H1 (cell line): ENCODE data around the gene CACNA1B. TPM values are rescaled to one million over a fixed set of nuclear protein-coding genes. Genes with fewer than 3 reads are reported as not detected.
"Not testable (repeated sequence)": the region's sequence is repeated elsewhere in the genome, so short reads cannot be mapped to it uniquely, and the experiment has no call there.

Experiments
- CTCF ChIA-PET: fragments of 300-600 bp; sonication (Branson Sonifier 250); formaldehyde crosslinking; loops from one replicate; lab custom pipeline; 2021; ENCODE audit not compliant: partially characterized antibody; lab: Charles Lee
- POLR2A ChIA-PET: fragments of 300-600 bp; sonication (Branson Sonifier 250); formaldehyde crosslinking; loops from one replicate; lab custom pipeline; 2021; ENCODE audit warnings: inconsistent platforms; ENCODE audit not compliant: partially characterized antibody; lab: Charles Lee
- DNase-seq, 2 experiments: peaks; one replicate each; pipeline versions ENCODE4 v3.0.0 to v3.0.0-alpha.2; 2010 to 2022; ENCODE audit warnings: low spot score in 2 of 2, low read depth in 1 of 2, mixed read lengths in 1 of 2
- FAIRE-seq: peaks from 2 replicates; lab custom pipeline; 2011; peaks lifted over from hg19 to GRCh38; lab: Jason Lieb, UNC
- H2AFZ ChIP-seq: 2 replicates; pipeline ENCODE4 v1.8.1; 2012; ENCODE audit warnings: low read length, inconsistent platforms
- H2AK5ac ChIP-seq: 2 replicates; pipeline ENCODE4 v1.6.1; 2013; ENCODE audit warnings: low read depth, low read length
- H2BK120ac ChIP-seq: replicated peaks from 2 replicates; pipeline ENCODE3; 2013; ENCODE audit warnings: low read depth, low read length, inconsistent platforms
- H2BK12ac ChIP-seq: 2 replicates; pipeline ENCODE4 v1.6.1; 2013; ENCODE audit warnings: low read depth, low read length
- H2BK15ac ChIP-seq: 2 replicates; pipeline ENCODE4 v1.6.1; 2013; ENCODE audit warnings: low read length
- H2BK20ac ChIP-seq: 2 replicates; pipeline ENCODE4 v1.6.1; 2013; ENCODE audit warnings: low read length
- H2BK5ac ChIP-seq: 2 replicates; pipeline ENCODE4 v1.6.1; 2013; ENCODE audit warnings: low read depth, low read length
- H3K14ac ChIP-seq: 2 replicates; pipeline ENCODE4 v1.6.1; 2013; ENCODE audit warnings: inconsistent platforms; ENCODE audit not compliant: insufficient read length
- H3K18ac ChIP-seq: 2 replicates; pipeline ENCODE4 v1.6.1; 2013; ENCODE audit warnings: low read length; ENCODE audit errors: extremely low read depth
- H3K23ac ChIP-seq: 2 replicates; pipeline ENCODE4 v1.6.1; 2013; ENCODE audit warnings: inconsistent platforms; ENCODE audit not compliant: insufficient read length
- H3K23me2 ChIP-seq: 2 replicates; pipeline ENCODE4 v1.6.1; 2013; ENCODE audit warnings: low read depth, low read length
- H3K27ac ChIP-seq: 2 replicates; pipeline ENCODE4 v1.6.1; 2011; ENCODE audit warnings: low read depth, low read length, inconsistent platforms
- H3K27me3 ChIP-seq, 4 experiments: replicated peaks in 1 of 4; 1 replicate in 1 of 4; 2 replicates in 3 of 4; pipeline versions ENCODE4 v1.6.1 to v1.8.1; 2011 to 2013; ENCODE audit warnings: low read length in 3 of 4, mild to moderate bottlenecking in 3 of 4, inconsistent platforms in 2 of 4, mixed read lengths in 2 of 4, moderate library complexity in 1 of 4; ENCODE audit not compliant: control insufficient read depth in 3 of 4, insufficient read depth in 3 of 4; ENCODE audit errors: extremely low read depth in 1 of 4
- H3K36me3 ChIP-seq, 4 experiments: 2 replicates each; pipeline versions ENCODE4 v1.6.1 to v1.8.1; 2011 to 2013; ENCODE audit warnings: mild to moderate bottlenecking in 4 of 4, low read length in 3 of 4, moderate library complexity in 2 of 4, control low read depth in 1 of 4, inconsistent platforms in 1 of 4; ENCODE audit not compliant: insufficient read depth in 4 of 4, control insufficient read depth in 2 of 4
- H3K4ac ChIP-seq: replicated peaks from 2 replicates; pipeline ENCODE3; 2013; ENCODE audit warnings: low read length, low read depth, mixed read lengths, inconsistent platforms; ENCODE audit not compliant: insufficient read length
- H3K4me1 ChIP-seq, 4 experiments: replicated peaks in 1 of 4; 1 replicate in 1 of 4; 2 replicates in 3 of 4; pipeline versions ENCODE4 v1.6.1 to v1.8.1; 2011 to 2013; ENCODE audit warnings: low read length in 3 of 4, inconsistent platforms in 2 of 4, mixed read lengths in 1 of 4; ENCODE audit not compliant: insufficient read depth in 4 of 4, control insufficient read depth in 3 of 4
- H3K4me2 ChIP-seq, 2 experiments: 2 replicates each; pipeline versions ENCODE4 v1.6.1 to v1.8.1; 2011 to 2013; ENCODE audit warnings: low read depth in 2 of 2, low read length in 2 of 2, control low read depth in 1 of 2, inconsistent platforms in 1 of 2, mild to moderate bottlenecking in 1 of 2; ENCODE audit not compliant: insufficient read depth in 1 of 2
- H3K4me3 ChIP-seq, 4 experiments: fragments of 200-600, 300-600 bp in 1 of 4; sonication (generic), shearing (Covaris generic), sonication (Bioruptor Twin) in 1 of 4; 2 replicates each; pipeline versions ENCODE4 v1.5.1 to v1.8.1; 2011 to 2016; ENCODE audit warnings: low read length in 4 of 4, low read depth in 3 of 4, control low read depth in 2 of 4, inconsistent platforms in 2 of 4, mild to moderate bottlenecking in 2 of 4, mixed read lengths in 1 of 4, moderate library complexity in 1 of 4; ENCODE audit not compliant: insufficient read depth in 2 of 4; ENCODE audit errors: extremely low read depth in 1 of 4
- H3K56ac ChIP-seq: replicated peaks from 2 replicates; pipeline ENCODE3; 2013; ENCODE audit warnings: low read depth, mild to moderate bottlenecking, mixed read lengths, low read length, inconsistent platforms; ENCODE audit not compliant: insufficient read length
- H3K79me1 ChIP-seq: 2 replicates; pipeline ENCODE4 v1.6.1; 2013; ENCODE audit warnings: low read depth, low read length, control low read depth
- H3K79me2 ChIP-seq, 2 experiments: 2 replicates each; pipeline versions ENCODE4 v1.6.1 to v1.8.1; 2012 to 2013; ENCODE audit warnings: low read length in 2 of 2, mild to moderate bottlenecking in 2 of 2, inconsistent platforms in 1 of 2; ENCODE audit not compliant: insufficient read depth in 2 of 2, control insufficient read depth in 1 of 2
- H3K9ac ChIP-seq, 4 experiments: replicated peaks in 1 of 4; 1 replicate in 1 of 4; 2 replicates in 3 of 4; pipeline versions ENCODE4 v1.6.1 to v1.8.1; 2011 to 2013; ENCODE audit warnings: low read depth in 3 of 4, low read length in 3 of 4, control low read depth in 2 of 4, mild to moderate bottlenecking in 2 of 4, moderate library complexity in 2 of 4, inconsistent platforms in 1 of 4; ENCODE audit errors: extremely low read depth in 1 of 4
- H3K9me3 ChIP-seq, 2 experiments: 2 replicates each; pipeline versions ENCODE4 v1.6.1 to v1.8.1; 2012 to 2013; ENCODE audit warnings: mild to moderate bottlenecking in 2 of 2, moderate library complexity in 2 of 2, control low read depth in 1 of 2, inconsistent platforms in 1 of 2, low read depth in 1 of 2, low read length in 1 of 2, mixed read lengths in 1 of 2; ENCODE audit not compliant: insufficient read depth in 2 of 2
- H4K20me1 ChIP-seq, 2 experiments: replicated peaks in 1 of 2; 2 replicates each; pipeline versions ENCODE3 to v1.8.1; 2011 to 2013; ENCODE audit warnings: inconsistent platforms in 2 of 2, low read length in 2 of 2, mild to moderate bottlenecking in 1 of 2; ENCODE audit not compliant: insufficient read depth in 2 of 2, control insufficient read depth in 1 of 2
- H4K5ac ChIP-seq: 2 replicates; pipeline ENCODE4 v1.6.1; 2013; ENCODE audit warnings: low read length, low read depth, mixed read lengths, inconsistent platforms; ENCODE audit not compliant: insufficient read length
- H4K8ac ChIP-seq: 2 replicates; pipeline ENCODE4 v1.8.0; 2013; ENCODE audit warnings: mild to moderate bottlenecking, moderate library complexity, low read length, inconsistent platforms; ENCODE audit not compliant: insufficient read depth; ENCODE audit errors: extremely low read depth
- H4K91ac ChIP-seq: replicated peaks from 2 replicates; pipeline ENCODE3; 2013; ENCODE audit warnings: low read length, mixed read lengths, inconsistent platforms; ENCODE audit not compliant: insufficient read length
- WGBS, 2 experiments: shearing (Covaris generic) in 1 of 2; methylation state at CpG; one replicate each; pipeline versions ENCODE4 v1.1.6 to v1.1.7; 2013 to 2015; ENCODE audit warnings: low lambda C conversion rate in 2 of 2, mixed read lengths in 2 of 2, inconsistent platforms in 1 of 2, low coverage in 1 of 2, missing lambda C conversion rate in 1 of 2; ENCODE audit not compliant: insufficient replicate concordance in 2 of 2, insufficient coverage in 1 of 2, insufficient read length in 1 of 2; ENCODE audit errors: extremely low coverage in 1 of 2, missing lambda C conversion rate in 1 of 2; 5-methylcytosine and 5-hydroxymethylcytosine counted together
- polyA plus RNA-seq, 7 experiments: library from polyadenylated mRNA; depleted of rRNA in 3 of 7; stranded (reverse) in 5 of 7; unstranded in 2 of 7; fragments of >200 nt in 5 of 7; fragments of 200-250 nt in 2 of 7; gene quantifications; 1 replicate in 5 of 7; 2 replicates in 1 of 7; 4 replicates in 1 of 7; pipeline versions ENCODE4 v1.2.1 to v1.2.3, GENCODE V29; 2011 to 2013; ENCODE audit warnings: missing spikeins in 2 of 7, mixed read lengths in 2 of 7
- total RNA-seq: library from RNA; stranded (reverse); fragmentation: NEBNext Ultra II Directional; extraction: Animal tissue kit (Norgen Biotek cat#: 25700); gene quantifications from 2 replicates; pipeline ENCODE4 v1.2.1, GENCODE V29; 2021

CACNA1B gene
- total and polyA plus RNA-seq, 2 of the 8 experiments (the other 6 are each of a cell fraction or from before 2014, with no cell fraction given): 1.5 to 5.7 TPM

GRCh38 chr9:138107039-138107438 lies 229.5 kb downstream of the CACNA1B start:
- POLR2A ChIA-PET: not testable (repeated sequence)

More at GRCh38 chr9:138107039-138107438, 229.5 kb downstream of the CACNA1B start:
- FAIRE-seq, H3K27me3 ChIP-seq, H3K4me1 ChIP-seq, H4K20me1 ChIP-seq, DNase-seq, H3K27ac ChIP-seq, H3K4me3 ChIP-seq, H3K4me2 ChIP-seq, H3K23ac ChIP-seq, H3K4ac ChIP-seq, H2AK5ac ChIP-seq, H4K5ac ChIP-seq, H3K36me3 ChIP-seq, H3K23me2 ChIP-seq, H3K56ac ChIP-seq, H3K79me1 ChIP-seq, H4K8ac ChIP-seq, H4K91ac ChIP-seq, H2BK5ac ChIP-seq, H3K18ac ChIP-seq, H3K79me2 ChIP-seq, H2BK15ac ChIP-seq, CTCF ChIA-PET, H3K9ac ChIP-seq, H2BK120ac ChIP-seq, H2AFZ ChIP-seq, H2BK12ac ChIP-seq, H2BK20ac ChIP-seq, H3K14ac ChIP-seq: not testable (repeated sequence)
- H3K9me3 ChIP-seq: peaks cover 38 to 68% of the 10 kb centered on the region in 2 experiments; a peak in 3 of 4 replicates
- WGBS, 2 experiments: 92% methylated on average over 3 of the region's 3 CpGs; no CpG with 5 or more reads in 1 of the 2 experiments
